Testis (tissue), 3 donors: ENCODE measurements around the gene KIF26B. TPM values are rescaled to one million over a fixed set of nuclear protein-coding genes. Genes with fewer than 3 reads are reported as not detected.

ENCODE experiments used
- DNase-seq: peaks from one replicate; pipeline ENCODE4 v3.0.0-alpha.2; 2019
- H3K27ac ChIP-seq, 2 donors: fragments of 200-600 bp; sonication (generic); one replicate each; pipeline ENCODE4 v1.5.1; 2019
- H3K27me3 ChIP-seq: fragments of 200-600 bp; sonication (generic); one replicate; pipeline ENCODE4 v1.5.1; 2019
- H3K36me3 ChIP-seq: fragments of 200-600 bp; sonication (generic); one replicate; pipeline ENCODE4 v1.5.1; 2017; ENCODE audit warnings: low read depth; ENCODE audit errors: missing control alignments
- H3K4me1 ChIP-seq: fragments of 200-600 bp; sonication (generic); one replicate; pipeline ENCODE4 v1.5.1; 2019
- H3K4me3 ChIP-seq, 2 donors: fragments of 200-600 bp; sonication (generic); one replicate each; pipeline ENCODE4 v1.5.1; 2017 to 2019
- H3K9me3 ChIP-seq: fragments of 200-600 bp; sonication (generic); one replicate; pipeline ENCODE4 v1.5.1; 2017
- CTCF ChIP-seq, 3 experiments: fragments of 450-650 bp in 2 of 3; fragments of 200-600 bp in 1 of 3; sonication (generic) in 1 of 3; IDR thresholded peaks; one replicate each; pipeline ENCODE4 v1.5.1; 2016 to 2019; ENCODE audit warnings: antibody characterized with exemption in 3 of 3, mild to moderate bottlenecking in 2 of 3, moderate library complexity in 1 of 3
- POLR2A ChIP-seq: fragments of 450-650 bp; IDR thresholded peaks from one replicate; pipeline ENCODE4 v1.6.1; 2017; ENCODE audit warnings: antibody characterized with exemption, mild to moderate bottlenecking, moderate library complexity
- WGBS, 2 donors: methylation state at CpG; one replicate each; pipeline ENCODE4 v1.1.5; 2018; 5-methylcytosine and 5-hydroxymethylcytosine counted together
- intact Hi-C: fragments of 100-400 bp; cut with DNase I; formaldehyde crosslinking; loops from one replicate; pipeline ENCODE4 v1.15.1; 2023; ENCODE audit warnings: low total_unique reads
- polyA plus RNA-seq: library from polyadenylated mRNA; stranded (reverse); fragments of 350-450 nt; fragmentation: Illumina TruSeq; extraction: RNeasy Lipid Tissue Mini Kit (QIAGEN cat#74804); gene quantifications from one replicate; pipeline ENCODE4 v1.2.3, GENCODE V29; 2014; ENCODE audit warnings: low read depth, low replicate concordance; ENCODE audit not compliant: insufficient read depth
- total RNA-seq, 2 donors: library from RNA; depleted of rRNA; stranded (reverse); fragments of >200 nt; gene quantifications; one replicate each; pipeline ENCODE4 v1.2.3, GENCODE V29; 2016

The KIF26B gene
- total and polyA plus RNA-seq, 3 donors from 2014 or later = 3.0 to 4.8 (median 3.1) TPM

GRCh38 chr1:245566952-245567351, 412.2 kb downstream of the KIF26B start:
- Histone ChIP-seq H3K4me1 (no peaks in the 10 kb centered on the region), H3K27ac (no peak overlapping the region), H3K4me3 (no peak overlapping the region), H3K27me3 (no peaks in the 10 kb centered on the region), H3K36me3 (no peaks in the 10 kb centered on the region), H3K9me3 (no peaks in the 10 kb centered on the region)
- 43 to 47% methylated on average over 6 of the region's 6 CpGs for WGBS, 2 donors
- no peak for DNase-seq
- no peak for TF ChIP-seq CTCF (IDR thresholded peaks at IDR 0.05)
- TF ChIP-seq POLR2A = no peak
- intact Hi-C loops = no loop called here

DNA sequence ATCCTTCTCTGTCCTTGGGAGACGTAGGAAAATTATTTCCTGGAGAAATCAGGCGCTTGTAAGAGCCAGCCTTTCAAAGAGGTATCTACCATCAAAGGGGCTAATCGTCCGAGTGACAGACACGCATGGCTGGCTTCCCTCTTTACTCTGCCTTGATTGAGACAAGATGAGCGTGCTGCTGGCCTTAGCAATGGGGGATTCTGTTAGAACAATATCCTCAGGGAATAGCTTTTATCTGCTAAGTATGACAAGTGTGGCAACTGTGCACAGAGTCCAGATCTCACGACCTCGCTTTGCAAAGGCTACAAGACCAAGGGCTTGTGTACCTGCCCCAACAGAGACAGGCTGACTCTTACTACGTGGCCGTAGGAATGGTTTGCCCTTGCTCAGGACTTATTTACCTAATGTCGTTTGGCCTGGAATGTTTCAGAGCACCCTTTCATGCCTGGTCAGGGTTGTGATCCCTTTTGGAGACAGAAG, 417.1 kb downstream of the KIF26B start:
- TF ChIP-seq CTCF (IDR thresholded peaks at IDR 0.05) (no peak), POLR2A (no peak)

DNA sequence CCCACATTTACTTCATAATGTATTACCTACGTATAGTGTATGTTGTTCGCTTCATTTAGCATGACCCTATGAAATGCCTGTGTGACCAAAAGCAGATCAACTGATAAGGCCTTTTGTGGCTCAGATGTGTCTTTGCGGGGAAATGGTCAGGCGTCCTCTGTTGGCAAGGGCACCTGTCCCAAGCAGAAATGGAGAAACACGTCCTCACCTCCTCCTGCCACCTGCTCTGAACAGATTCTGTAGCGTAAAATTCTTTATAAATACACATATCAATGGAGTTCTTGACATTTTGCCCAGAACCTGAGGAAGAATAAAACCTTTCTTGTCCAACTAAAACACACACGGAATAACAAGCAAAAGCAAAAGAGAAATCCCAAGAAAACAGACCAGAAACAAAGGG, 417.9 kb downstream of the KIF26B start:
- no peaks in the 10 kb centered on the region for H3K9me3 ChIP-seq
- no peak for TF ChIP-seq CTCF (IDR thresholded peaks at IDR 0.05)
- no peak for TF ChIP-seq POLR2A
- H3K4me1 ChIP-seq = no peaks in the 10 kb centered on the region
- WGBS, 2 donors = 78 to 81% methylated on average over 7 of the region's 7 CpGs
- H3K27ac ChIP-seq = no peak overlapping the region
- intact Hi-C loops = no loop called here
- no peaks in the 10 kb centered on the region for H3K36me3 ChIP-seq
- no peak for DNase-seq
- H3K4me3 ChIP-seq = no peak overlapping the region
- no peaks in the 10 kb centered on the region for H3K27me3 ChIP-seq

More for the DNA sequence above, 417.1 kb downstream of the KIF26B start:
- 62 to 78% methylated on average over 11 of the region's 11 CpGs for WGBS, 2 donors
- Histone ChIP-seq H3K27me3 (no peaks in the 10 kb centered on the region), H3K4me3 (no peak overlapping the region), H3K36me3 (no peaks in the 10 kb centered on the region), H3K4me1 (no peaks in the 10 kb centered on the region), H3K9me3 (no peaks in the 10 kb centered on the region), H3K27ac (no peak overlapping the region)
- DNase-seq = no peak
- intact Hi-C loops = no loop called here

GRCh38 chr1:245575710-245576109, 420.9 kb downstream of the KIF26B start:
- no peak overlapping the region for H3K4me3 ChIP-seq
- no peaks in the 10 kb centered on the region for H3K9me3 ChIP-seq
- H3K36me3 ChIP-seq = no peaks in the 10 kb centered on the region
- no peaks in the 10 kb centered on the region for H3K4me1 ChIP-seq
- H3K27me3 ChIP-seq = no peaks in the 10 kb centered on the region
- no peak for DNase-seq
- intact Hi-C loops = no loop called here
- no peak for TF ChIP-seq CTCF (IDR thresholded peaks at IDR 0.05)
- no peak for TF ChIP-seq POLR2A
- no peak overlapping the region for H3K27ac ChIP-seq
- 68 to 75% methylated on average over 2 of the region's 2 CpGs for WGBS, 2 donors

DNA sequence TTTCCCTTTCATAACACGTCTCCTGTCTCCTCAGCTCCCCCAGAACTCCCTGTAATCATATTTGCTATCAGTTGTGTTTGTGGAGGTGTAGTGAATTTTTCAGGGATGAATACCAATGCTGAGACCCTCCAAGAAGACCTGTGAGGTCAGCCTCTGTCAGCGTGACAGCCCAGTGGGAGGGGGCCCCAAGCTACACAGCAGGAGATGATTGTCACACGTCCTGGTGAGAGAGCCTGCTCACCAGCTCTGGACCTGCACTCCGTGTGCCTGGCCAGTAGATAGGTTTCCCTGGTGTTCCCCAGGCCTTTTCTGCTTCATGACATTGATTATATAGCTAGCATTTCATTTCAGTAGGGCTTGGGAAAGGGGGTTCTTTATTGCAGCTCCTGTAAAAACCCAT, 421.5 kb downstream of the KIF26B start:
- Histone ChIP-seq H3K27me3 (no peaks in the 10 kb centered on the region), H3K4me3 (no peak overlapping the region), H3K27ac (no peak overlapping the region), H3K9me3 (no peaks in the 10 kb centered on the region), H3K36me3 (no peaks in the 10 kb centered on the region), H3K4me1 (no peaks in the 10 kb centered on the region)
- TF ChIP-seq CTCF (IDR thresholded peaks at IDR 0.05) = no peak
- TF ChIP-seq POLR2A = no peak
- DNase-seq = no peak
- intact Hi-C loops = no loop called here
- WGBS, 2 donors = 77 to 79% methylated on average over 4 of the region's 4 CpGs
